Spleen (tissue), 7 donors: ENCODE measurements around the gene MLXIP.

Experiments
- POLR2A ChIP-seq, 3 donors: fragments of 450-650 bp; IDR thresholded peaks; one replicate each; pipeline ENCODE4 v1.5.1; 2017; ENCODE audit warnings: antibody characterized with exemption in 3 of 3, mild to moderate bottlenecking in 1 of 3
- POLR2AphosphoS5 ChIP-seq, 3 donors: sonication (generic); formaldehyde crosslinking; IDR thresholded peaks; one replicate each; pipeline ENCODE4 v1.5.1; 2017; ENCODE audit warnings: antibody characterized with exemption in 3 of 3
- TF ChIP-seq, protein P1 (sequence below), 11 experiments: fragments of 200-600 bp in 7 of 11; fragments of 450-650 bp in 4 of 11; sonication (generic) in 4 of 11; IDR thresholded peaks in 8 of 11; conservative IDR thresholded peaks in 3 of 11; 1 replicate in 7 of 11; 2 replicates in 4 of 11; pipeline versions ENCODE4 v1.4.0 to v1.8.0; 2016 to 2021; ENCODE audit warnings: antibody characterized with exemption in 11 of 11, inconsistent platforms in 4 of 11, mild to moderate bottlenecking in 1 of 11
- donor health status: DM: no; HTN: no; CAD: no; lungs with moderate emphysema.
- donor health status: DM: no; HTN: no; CAD: no.
- donor health status: DM: no; HTN: no; CAD: no.

DNA sequence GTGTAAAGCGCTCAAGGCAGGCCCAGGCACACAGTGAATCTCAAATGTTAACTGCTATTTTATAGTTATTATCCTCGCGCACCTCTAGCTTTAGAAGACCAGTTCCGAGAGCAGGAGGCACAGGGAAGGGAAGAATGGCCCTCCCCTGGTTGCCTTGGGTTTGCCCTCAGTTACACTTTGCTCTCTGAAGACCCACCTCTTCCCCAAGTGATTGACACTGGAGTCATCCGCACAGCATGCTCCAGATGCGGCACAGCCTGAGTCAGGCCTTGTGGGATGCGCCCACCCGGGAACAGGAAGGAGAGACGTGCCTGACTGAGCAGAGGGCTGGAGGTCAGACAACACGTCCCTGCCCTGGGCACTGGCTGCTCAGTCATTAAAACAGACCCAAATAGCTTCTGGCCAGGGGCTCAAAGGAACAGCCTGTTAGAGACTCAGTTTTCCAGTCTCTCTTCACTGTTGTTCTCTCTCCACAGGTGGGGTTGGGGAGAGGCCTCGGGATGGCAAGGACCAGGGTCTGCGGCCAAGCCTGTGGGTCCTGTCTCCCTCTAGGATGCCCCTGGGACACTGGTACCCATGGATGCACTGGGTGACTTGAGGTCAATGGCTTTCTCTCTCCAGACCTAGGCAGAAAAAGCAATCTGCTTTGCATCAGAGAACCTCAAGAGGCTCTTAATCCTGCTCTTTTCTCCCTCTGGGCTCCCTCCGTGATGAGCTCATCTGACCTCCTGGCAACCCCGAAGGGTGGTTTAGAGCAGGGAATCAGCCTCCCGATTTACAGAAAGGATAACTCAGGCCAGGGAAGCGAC lies 13.6 kb upstream of the MLXIP start:
- peak; percentile 74 to 81 (median 75) for TF ChIP-seq POLR2AphosphoS5 (IDR thresholded peaks at IDR 0.05)
- TF ChIP-seq, protein P1, sequence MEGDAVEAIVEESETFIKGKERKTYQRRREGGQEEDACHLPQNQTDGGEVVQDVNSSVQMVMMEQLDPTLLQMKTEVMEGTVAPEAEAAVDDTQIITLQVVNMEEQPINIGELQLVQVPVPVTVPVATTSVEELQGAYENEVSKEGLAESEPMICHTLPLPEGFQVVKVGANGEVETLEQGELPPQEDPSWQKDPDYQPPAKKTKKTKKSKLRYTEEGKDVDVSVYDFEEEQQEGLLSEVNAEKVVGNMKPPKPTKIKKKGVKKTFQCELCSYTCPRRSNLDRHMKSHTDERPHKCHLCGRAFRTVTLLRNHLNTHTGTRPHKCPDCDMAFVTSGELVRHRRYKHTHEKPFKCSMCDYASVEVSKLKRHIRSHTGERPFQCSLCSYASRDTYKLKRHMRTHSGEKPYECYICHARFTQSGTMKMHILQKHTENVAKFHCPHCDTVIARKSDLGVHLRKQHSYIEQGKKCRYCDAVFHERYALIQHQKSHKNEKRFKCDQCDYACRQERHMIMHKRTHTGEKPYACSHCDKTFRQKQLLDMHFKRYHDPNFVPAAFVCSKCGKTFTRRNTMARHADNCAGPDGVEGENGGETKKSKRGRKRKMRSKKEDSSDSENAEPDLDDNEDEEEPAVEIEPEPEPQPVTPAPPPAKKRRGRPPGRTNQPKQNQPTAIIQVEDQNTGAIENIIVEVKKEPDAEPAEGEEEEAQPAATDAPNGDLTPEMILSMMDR (IDR thresholded peaks at IDR 0.05 in 8 of 11, conservative IDR thresholded peaks at IDR 0.05 in 3 of 11), result no peak
- TF ChIP-seq POLR2A (IDR thresholded peaks at IDR 0.05), result no peak
